ENCODE results near the gene DVL3. TPM values are rescaled to one million over a fixed set of nuclear protein-coding genes. Genes with fewer than 3 reads are reported as not detected.
"Not testable (repeated sequence)": the region's sequence is repeated elsewhere in the genome, so short reads cannot be mapped to it uniquely, and the experiment has no call there.

DVL3 gene
- total RNA-seq, 1 donor from 2014 or later: 61.5 TPM

DNA sequence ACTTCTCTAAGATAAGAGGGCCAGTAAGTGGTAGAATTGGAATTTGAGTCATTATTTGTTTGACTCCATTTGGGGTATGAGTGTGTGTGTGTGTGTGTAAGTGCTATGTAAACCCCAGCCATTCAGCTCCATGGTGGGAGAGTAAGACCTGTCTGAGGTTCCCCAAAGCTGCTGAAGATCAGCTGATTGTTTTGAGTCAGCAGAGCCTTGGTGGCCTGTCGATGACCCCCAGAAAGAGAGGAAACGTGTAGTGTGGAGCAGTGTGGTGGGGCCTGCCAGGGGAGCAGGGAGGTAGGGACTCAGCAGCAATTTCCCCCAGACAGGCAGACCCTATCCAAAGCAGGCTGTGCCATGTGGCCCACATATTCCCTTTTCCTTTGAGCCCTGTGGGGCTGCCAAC is 5.3 kb downstream of the DVL3 start:
- intact Hi-C loops (cut with micrococcal nuclease): no loop called here
- DNase-seq (ENCODE audit: low spot score): no peak
- Mint-ChIP-seq H3K4me3 (no peak overlapping the region), H3K36me3 (ENCODE audit: low read depth) (peaks cover 13% of the 10 kb centered on the region), H3K27me3 (ENCODE audit: insufficient read depth) (peaks cover 2% of the 10 kb centered on the region), H3K4me1 (ENCODE audit: low read depth) (peaks cover 20% of the 10 kb centered on the region), H3K9me3 (no peaks in the 10 kb centered on the region), H3K27ac (no peak overlapping the region)

DNA sequence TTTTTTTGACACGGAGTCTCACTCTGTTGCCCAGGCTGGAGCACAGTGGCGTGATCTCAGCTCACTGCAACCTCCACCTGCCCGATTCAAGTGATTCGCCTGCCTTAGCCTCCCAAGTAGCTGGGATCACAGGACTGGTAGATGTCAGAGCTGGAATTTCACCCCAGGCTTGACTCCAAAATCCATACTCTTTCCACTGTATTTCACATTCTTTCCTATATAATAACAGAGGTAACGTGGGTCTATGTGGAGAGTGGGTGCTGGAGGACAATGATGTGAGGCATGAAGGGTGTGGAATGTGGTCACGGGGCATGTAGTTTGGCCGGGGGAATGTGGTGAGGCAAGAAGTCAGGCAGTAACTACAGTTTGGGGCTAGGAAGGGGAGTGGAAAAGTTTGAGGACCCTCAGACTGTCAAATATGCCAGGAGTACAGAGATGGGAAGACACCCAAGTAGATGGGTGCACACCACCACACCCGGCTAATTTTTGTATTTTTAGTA is 7.4 kb downstream of the DVL3 start:
- DNase-seq (ENCODE audit: low spot score); H3K27me3 Mint-ChIP-seq (ENCODE audit: insufficient read depth); intact Hi-C loops (cut with micrococcal nuclease); H3K4me1 Mint-ChIP-seq (ENCODE audit: low read depth); H3K27ac Mint-ChIP-seq; H3K9me3 Mint-ChIP-seq; H3K4me3 Mint-ChIP-seq: not testable (repeated sequence)
- peaks cover 21% of the 10 kb centered on the region for H3K36me3 Mint-ChIP-seq (ENCODE audit: low read depth)

DNA sequence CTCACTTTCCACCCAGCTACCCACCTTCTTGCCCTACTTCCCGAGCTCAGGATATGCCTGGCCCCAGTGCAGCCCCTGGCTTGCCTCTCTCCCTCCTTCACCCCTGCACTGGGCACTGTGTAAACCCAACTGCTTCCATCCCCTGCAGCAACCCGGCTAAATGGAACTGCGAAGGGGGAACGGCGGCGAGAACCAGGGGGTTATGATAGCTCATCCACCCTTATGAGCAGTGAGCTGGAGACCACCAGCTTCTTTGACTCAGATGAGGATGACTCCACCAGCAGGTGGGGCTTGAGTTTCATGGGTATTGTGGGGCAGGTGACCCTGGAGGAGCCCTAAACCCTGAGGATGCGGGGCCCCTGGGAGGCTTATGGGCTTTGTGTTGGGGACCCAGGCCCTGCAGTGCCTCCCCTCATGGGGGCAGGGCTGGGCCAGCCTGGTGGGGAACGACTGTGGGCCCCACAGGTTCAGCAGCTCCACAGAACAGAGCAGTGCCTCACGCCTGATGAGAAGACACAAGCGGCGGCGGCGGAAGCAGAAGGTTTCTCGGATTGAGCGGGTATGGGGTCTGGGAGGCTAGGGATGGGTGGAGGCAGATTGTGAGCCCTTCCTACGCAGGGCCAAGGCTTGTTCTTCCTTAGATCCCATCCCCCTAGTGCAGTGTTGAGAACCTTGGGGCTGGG is 9.6 kb downstream of the DVL3 start:
- H3K36me3 Mint-ChIP-seq (ENCODE audit: low read depth): peaks cover 26% of the 10 kb centered on the region
- no peak overlapping the region for H3K27ac Mint-ChIP-seq
- H3K4me3 Mint-ChIP-seq: no peak overlapping the region
- intact Hi-C loops (cut with micrococcal nuclease): no loop called here
- no peaks in the 10 kb centered on the region for H3K9me3 Mint-ChIP-seq
- H3K4me1 Mint-ChIP-seq (ENCODE audit: low read depth): no peaks in the 10 kb centered on the region
- H3K27me3 Mint-ChIP-seq (ENCODE audit: insufficient read depth): no peaks in the 10 kb centered on the region
- no peak for DNase-seq (ENCODE audit: low spot score)

DNA sequence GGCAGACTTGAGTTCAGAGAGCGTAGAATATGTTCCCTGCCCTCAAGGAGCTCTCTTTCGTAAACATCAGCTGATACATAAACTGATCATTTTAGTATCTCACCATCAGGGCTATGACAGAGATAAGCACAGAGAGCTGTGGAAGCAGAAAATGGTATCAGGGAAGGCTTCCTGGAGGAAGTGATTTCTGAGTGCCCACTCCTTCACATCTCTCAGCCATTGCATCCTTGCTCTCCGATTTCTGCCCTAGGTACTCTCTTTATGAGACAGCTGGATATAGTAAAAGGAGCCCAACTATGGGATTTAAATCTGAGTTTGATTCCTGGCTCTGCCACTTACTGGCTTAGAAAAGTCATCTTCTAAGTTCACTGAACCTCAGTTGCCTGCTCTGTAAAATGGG is 10.4 kb downstream of the DVL3 start:
- Mint-ChIP-seq H3K27ac (no peak overlapping the region), H3K27me3 (ENCODE audit: insufficient read depth) (no peaks in the 10 kb centered on the region), H3K9me3 (no peaks in the 10 kb centered on the region), H3K36me3 (ENCODE audit: low read depth) (peaks cover 22% of the 10 kb centered on the region), H3K4me1 (ENCODE audit: low read depth) (no peaks in the 10 kb centered on the region), H3K4me3 (no peak overlapping the region)
- intact Hi-C loops (cut with micrococcal nuclease): no loop called here
- DNase-seq (ENCODE audit: low spot score): no peak

DNA sequence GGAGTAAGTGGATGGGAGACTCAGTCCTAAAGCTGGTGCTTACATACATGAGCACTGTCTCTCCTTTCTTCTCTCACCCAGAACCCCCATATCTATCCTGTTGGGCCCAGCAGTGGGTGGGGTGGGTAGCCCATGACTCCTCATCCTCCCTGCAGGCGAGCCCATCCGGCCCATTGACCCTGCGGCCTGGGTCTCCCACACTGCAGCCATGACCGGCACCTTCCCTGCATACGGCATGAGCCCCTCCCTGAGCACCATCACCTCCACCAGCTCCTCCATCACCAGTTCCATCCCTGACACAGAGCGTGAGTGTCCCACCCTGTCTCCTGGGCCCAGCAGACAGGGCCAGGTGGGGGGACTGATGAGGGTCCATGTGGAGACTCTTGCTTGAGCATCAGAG is 11.5 kb downstream of the DVL3 start:
- Mint-ChIP-seq H3K27me3 (ENCODE audit: insufficient read depth) (no peaks in the 10 kb centered on the region), H3K36me3 (ENCODE audit: low read depth) (peaks cover 31% of the 10 kb centered on the region), H3K4me3 (no peak overlapping the region), H3K9me3 (no peaks in the 10 kb centered on the region), H3K4me1 (ENCODE audit: low read depth) (peaks cover 5% of the 10 kb centered on the region), H3K27ac (no peak overlapping the region)
- no peak for DNase-seq (ENCODE audit: low spot score)
- intact Hi-C loops (cut with micrococcal nuclease): no loop called here

DNA sequence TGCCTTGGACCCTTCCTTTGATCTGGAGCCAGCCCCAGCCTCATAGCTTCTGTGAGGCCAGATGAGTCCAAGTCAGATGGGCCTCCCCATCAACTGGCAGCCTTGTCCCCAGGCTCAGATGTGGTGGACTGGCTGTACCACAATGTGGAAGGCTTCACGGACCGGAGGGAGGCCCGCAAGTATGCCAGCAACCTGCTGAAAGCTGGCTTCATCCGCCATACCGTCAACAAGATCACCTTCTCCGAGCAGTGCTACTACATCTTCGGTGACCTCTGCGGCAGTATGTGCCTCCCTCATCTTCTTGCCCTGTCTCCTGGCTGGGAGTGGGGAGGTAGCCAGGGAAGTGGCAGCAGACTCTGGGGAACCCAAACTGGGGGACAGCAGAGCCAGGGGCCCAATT is 12.6 kb downstream of the DVL3 start:
- Mint-ChIP-seq H3K4me3 (no peak overlapping the region), H3K36me3 (ENCODE audit: low read depth) (peaks cover 34% of the 10 kb centered on the region), H3K27me3 (ENCODE audit: insufficient read depth) (no peaks in the 10 kb centered on the region), H3K27ac (no peak overlapping the region), H3K9me3 (no peaks in the 10 kb centered on the region), H3K4me1 (ENCODE audit: low read depth) (peaks cover 8% of the 10 kb centered on the region)
- DNase-seq (ENCODE audit: low spot score): no peak
- intact Hi-C loops (cut with micrococcal nuclease): no loop called here

DNA sequence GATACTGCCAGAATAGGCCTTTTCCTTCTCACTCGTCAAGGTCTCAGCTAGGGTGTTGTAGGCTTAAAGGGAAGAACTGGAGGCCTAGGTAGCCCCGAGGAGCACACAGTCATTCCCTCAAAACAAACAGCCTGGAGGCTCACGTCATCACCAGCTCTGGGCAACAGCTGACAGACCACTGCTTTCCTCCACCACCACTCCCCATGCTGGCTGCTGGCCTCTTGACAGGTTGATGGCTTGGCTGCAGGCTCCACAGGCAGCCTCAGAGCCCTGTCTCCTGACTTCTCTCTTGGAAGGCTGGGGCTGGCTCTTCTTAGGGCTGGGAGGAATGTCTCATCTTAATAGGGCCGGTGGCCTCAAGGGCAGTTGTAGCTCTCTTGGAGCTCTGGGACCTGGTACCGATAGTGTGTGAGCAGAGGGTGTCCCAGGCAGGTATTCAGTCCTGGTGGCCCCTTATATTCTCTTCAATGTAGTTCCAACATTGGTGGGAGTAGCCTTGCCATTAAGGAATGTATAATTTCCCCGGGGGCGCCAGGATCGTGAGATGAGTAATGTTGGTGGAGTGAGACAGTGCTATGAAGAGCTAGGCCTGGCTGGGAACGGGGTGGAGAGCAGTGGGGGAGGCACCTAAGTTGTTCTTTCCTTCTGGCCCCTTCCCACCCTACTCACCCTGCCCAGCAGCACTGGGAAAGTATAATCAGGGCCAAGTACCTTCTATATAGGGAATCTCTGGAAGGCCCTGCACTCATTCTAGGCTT is 13.4 kb downstream of the DVL3 start:
- DNase-seq (ENCODE audit: low spot score): no peak

DNA sequence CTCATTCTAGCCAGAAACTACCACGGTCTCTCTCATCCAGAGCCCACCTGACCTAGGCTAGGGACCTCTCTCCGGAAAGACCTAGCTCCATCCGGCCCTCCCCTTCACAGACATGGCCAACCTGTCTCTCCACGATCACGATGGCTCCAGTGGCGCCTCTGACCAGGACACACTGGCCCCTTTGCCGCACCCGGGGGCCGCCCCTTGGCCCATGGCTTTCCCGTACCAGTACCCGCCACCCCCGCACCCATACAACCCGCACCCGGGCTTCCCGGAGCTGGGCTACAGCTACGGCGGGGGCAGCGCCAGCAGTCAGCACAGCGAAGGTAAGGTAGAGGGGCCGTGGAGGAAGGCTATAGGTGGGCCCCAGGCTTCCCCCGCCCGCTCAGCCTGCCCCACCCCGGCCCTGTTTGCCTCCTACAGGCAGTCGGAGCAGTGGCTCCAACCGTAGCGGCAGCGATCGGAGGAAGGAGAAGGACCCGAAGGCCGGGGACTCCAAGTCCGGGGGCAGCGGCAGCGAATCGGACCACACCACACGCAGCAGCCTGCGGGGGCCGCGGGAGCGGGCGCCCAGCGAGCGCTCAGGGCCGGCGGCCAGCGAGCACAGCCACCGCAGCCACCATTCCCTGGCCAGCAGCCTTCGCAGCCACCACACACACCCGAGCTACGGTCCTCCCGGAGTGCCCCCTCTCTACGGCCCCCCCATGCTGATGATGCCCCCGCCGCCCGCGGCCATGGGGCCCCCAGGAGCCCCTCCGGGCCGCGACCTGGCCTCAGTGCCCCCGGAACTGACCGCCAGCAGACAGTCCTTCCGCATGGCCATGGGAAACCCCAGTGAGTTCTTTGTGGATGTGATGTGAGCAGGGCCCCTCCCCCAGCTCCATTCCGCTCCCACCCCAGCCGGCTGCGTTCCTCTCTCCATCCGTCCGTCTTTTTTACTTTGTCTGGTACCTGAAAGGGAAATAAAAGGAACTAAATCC is 15.0 kb downstream of the DVL3 start:
- Mint-ChIP-seq H3K27ac (no peak overlapping the region), H3K36me3 (ENCODE audit: low read depth) (peaks cover 28% of the 10 kb centered on the region), H3K9me3 (no peaks in the 10 kb centered on the region), H3K4me3 (no peak overlapping the region), H3K4me1 (ENCODE audit: low read depth) (peaks cover 9% of the 10 kb centered on the region), H3K27me3 (ENCODE audit: insufficient read depth) (no peaks in the 10 kb centered on the region)
- intact Hi-C loops (cut with micrococcal nuclease): no loop called here
- no peak for DNase-seq (ENCODE audit: low spot score)

More for the DNA sequence above, 13.4 kb downstream of the DVL3 start:
- Mint-ChIP-seq H3K27ac (no peak overlapping the region), H3K36me3 (ENCODE audit: low read depth) (peaks cover 34% of the 10 kb centered on the region), H3K9me3 (no peaks in the 10 kb centered on the region), H3K27me3 (ENCODE audit: insufficient read depth) (no peaks in the 10 kb centered on the region), H3K4me1 (ENCODE audit: low read depth) (peaks cover 8% of the 10 kb centered on the region), H3K4me3 (no peak overlapping the region)
- intact Hi-C loops (cut with micrococcal nuclease): no loop called here

DNA sequence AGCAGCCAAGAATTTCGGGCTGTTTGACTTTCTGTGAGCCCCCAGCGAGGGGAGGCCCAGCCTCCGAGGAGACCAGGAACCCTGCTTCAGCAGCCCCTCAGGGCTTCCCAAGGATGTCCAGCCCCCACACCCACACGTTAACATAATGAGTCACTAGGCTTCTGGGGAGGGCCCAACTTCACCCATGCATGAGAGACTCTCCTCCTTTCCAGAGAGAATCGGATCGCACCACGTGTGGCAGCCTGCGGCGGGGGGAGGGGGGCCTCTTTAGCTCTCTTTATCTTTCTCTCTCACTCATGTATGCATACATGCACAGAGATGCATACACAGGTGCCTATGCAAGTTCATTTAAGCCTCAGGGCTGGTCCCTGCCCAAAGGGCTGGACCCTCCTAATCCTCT is 16.4 kb downstream of the DVL3 start:
- H3K27ac Mint-ChIP-seq: no peak overlapping the region
- no peak overlapping the region for H3K4me3 Mint-ChIP-seq
- peaks cover 27% of the 10 kb centered on the region for H3K36me3 Mint-ChIP-seq (ENCODE audit: low read depth)
- no peaks in the 10 kb centered on the region for H3K27me3 Mint-ChIP-seq (ENCODE audit: insufficient read depth)
- intact Hi-C loops (cut with micrococcal nuclease): no loop called here
- H3K9me3 Mint-ChIP-seq: no peaks in the 10 kb centered on the region
- no peak for DNase-seq (ENCODE audit: low spot score)
- H3K4me1 Mint-ChIP-seq (ENCODE audit: low read depth): peaks cover 23% of the 10 kb centered on the region

DNA sequence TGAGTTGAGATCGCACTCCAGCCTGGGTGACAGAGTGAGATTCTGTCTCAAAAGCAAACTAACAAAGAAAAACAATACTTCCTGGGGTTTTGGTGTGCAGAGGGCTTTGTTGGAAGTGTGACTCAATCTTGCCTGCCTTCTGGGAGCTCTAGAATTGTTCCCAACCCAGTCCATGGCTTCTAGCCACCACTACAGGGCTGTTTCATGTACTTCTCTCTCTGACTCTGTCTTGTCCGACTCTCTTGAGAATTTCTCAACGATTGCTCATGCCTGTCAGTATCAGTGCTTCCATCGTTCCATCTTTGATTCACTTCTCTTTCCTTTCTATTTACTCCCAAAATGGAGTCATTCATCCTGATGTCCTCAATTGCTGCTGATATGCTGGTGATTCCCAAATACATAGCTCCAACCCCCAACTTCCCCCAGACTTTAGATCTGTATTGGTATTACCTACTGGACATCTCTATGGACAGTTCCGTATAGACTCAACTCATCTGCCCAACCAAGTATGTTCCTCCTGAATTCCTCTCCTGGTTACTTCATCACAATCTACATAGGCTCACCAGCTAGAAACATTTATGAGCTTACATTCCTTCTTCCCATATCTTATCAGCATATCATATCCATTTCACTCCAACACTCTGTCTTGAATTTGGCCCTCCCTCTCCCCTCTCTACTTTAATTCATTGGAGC is 17.6 kb downstream of the DVL3 start:
- intact Hi-C loops (cut with micrococcal nuclease): no loop called here
- Mint-ChIP-seq H3K4me1 (ENCODE audit: low read depth) (peaks cover 23% of the 10 kb centered on the region), H3K4me3 (no peak overlapping the region), H3K9me3 (no peaks in the 10 kb centered on the region), H3K27me3 (ENCODE audit: insufficient read depth) (no peaks in the 10 kb centered on the region), H3K27ac (no peak overlapping the region), H3K36me3 (ENCODE audit: low read depth) (peaks cover 25% of the 10 kb centered on the region)
- DNase-seq (ENCODE audit: low spot score): no peak

DNA sequence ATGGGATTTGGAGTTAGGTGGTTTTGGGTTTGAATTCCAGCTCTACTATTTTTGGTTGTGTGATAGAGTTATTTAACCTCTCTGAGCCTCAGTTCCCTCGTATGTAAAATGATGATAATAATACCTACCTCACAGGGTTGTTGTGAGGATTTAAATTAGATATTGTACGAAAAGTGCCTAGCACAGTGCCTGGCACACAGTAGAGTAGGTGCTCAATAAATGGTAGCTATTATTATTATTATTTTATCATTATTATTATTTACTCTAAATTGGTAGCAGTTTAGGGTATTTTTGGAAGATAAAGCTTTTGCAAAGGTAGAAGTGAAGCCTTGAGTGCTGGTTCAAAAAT is 18.2 kb downstream of the DVL3 start:
- H3K36me3 Mint-ChIP-seq (ENCODE audit: low read depth): peaks cover 30% of the 10 kb centered on the region
- H3K4me3 Mint-ChIP-seq: no peak overlapping the region
- no peaks in the 10 kb centered on the region for H3K9me3 Mint-ChIP-seq
- intact Hi-C loops (cut with micrococcal nuclease): no loop called here
- H3K4me1 Mint-ChIP-seq (ENCODE audit: low read depth): peaks cover 28% of the 10 kb centered on the region
- H3K27me3 Mint-ChIP-seq (ENCODE audit: insufficient read depth): no peaks in the 10 kb centered on the region
- no peak overlapping the region for H3K27ac Mint-ChIP-seq
- no peak for DNase-seq (ENCODE audit: low spot score)

DNA sequence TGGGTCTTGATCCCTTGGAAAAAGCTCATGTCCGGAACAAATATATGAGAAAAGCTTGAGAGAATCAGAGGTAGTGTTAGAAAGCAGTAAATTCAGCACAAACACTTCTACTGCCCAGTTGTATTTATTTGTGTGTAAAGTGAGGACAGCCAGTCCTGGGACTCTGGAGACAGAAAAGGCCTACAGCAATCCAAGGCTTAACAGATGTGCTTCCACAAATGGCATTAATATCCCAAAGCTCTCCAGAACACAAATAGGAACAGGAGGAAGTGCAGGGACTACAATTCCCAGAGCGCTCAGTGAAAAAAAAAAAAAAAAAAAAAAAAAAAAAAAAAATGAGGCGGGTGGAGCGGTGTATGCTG is 19.1 kb downstream of the DVL3 start:
- Mint-ChIP-seq H3K9me3 (no peaks in the 10 kb centered on the region), H3K4me3 (peak overlapping the region; percentile 95), H3K27me3 (ENCODE audit: insufficient read depth) (no peaks in the 10 kb centered on the region), H3K4me1 (ENCODE audit: low read depth) (peaks cover 28% of the 10 kb centered on the region), H3K36me3 (ENCODE audit: low read depth) (peaks cover 33% of the 10 kb centered on the region), H3K27ac (peak overlapping the region; percentile 85)
- peak; percentile 17 for DNase-seq (ENCODE audit: low spot score)
- intact Hi-C loops (cut with micrococcal nuclease): loop anchor here (1.0 kb wide), 10 partner anchors 11 to 538 kb away; partner anchors contain the start of genes ABCC5, DVL3, EEF1AKMT4 and EIF2B5
